GM12891 (cell line): Measurements from ENCODE around the gene FAM53A.

Experiments used
- DNase-seq: peaks from one replicate; pipeline ENCODE4 v3.0.0; 2011; ENCODE audit warnings: low spot score; ENCODE audit not compliant: insufficient read length
- FAIRE-seq: peaks from 2 replicates; lab custom pipeline; 2011; peaks lifted over from hg19 to GRCh38; lab: Jason Lieb, UNC
- PAX5 ChIP-seq: IDR thresholded peaks from 2 replicates; pipeline ENCODE4 v1.6.1; 2011; ENCODE audit warnings: low read length, moderate library complexity, mild to moderate bottlenecking; ENCODE audit not compliant: insufficient read depth, severe bottlenecking
- POLR2A ChIP-seq: IDR thresholded peaks from 2 replicates; pipeline ENCODE4 v1.6.1; 2011; ENCODE audit warnings: low read depth, low read length, control low read depth
- POLR2AphosphoS5 ChIP-seq: IDR thresholded peaks from 2 replicates; pipeline ENCODE4 v1.6.1; 2011; ENCODE audit warnings: low read depth, low read length, control low read depth
- POU2F2 ChIP-seq: IDR thresholded peaks from 2 replicates; pipeline ENCODE4 v1.6.1; 2011; ENCODE audit warnings: low read depth, mild to moderate bottlenecking, control low read depth, low read length, moderate library complexity
- SPI1 ChIP-seq: IDR thresholded peaks from 2 replicates; pipeline ENCODE4 v1.6.1; 2011; ENCODE audit warnings: low read depth, low read length, control low read depth
- TAF1 ChIP-seq: IDR thresholded peaks from 2 replicates; pipeline ENCODE4 v1.6.1; 2011; ENCODE audit warnings: low read depth, low read length, control low read depth

Gene FAM53A

GRCh38 chr4:1615786-1616556 is 68.1 kb downstream of the FAM53A start:
- FAIRE-seq = no peak
- no peak for DNase-seq
- TF ChIP-seq POU2F2 = no peak
- no peak for TF ChIP-seq POLR2A
- TF ChIP-seq SPI1 = no peak
- TF ChIP-seq POLR2AphosphoS5 = no peak
- no peak for TF ChIP-seq PAX5
- no peak for TF ChIP-seq TAF1

DNA sequence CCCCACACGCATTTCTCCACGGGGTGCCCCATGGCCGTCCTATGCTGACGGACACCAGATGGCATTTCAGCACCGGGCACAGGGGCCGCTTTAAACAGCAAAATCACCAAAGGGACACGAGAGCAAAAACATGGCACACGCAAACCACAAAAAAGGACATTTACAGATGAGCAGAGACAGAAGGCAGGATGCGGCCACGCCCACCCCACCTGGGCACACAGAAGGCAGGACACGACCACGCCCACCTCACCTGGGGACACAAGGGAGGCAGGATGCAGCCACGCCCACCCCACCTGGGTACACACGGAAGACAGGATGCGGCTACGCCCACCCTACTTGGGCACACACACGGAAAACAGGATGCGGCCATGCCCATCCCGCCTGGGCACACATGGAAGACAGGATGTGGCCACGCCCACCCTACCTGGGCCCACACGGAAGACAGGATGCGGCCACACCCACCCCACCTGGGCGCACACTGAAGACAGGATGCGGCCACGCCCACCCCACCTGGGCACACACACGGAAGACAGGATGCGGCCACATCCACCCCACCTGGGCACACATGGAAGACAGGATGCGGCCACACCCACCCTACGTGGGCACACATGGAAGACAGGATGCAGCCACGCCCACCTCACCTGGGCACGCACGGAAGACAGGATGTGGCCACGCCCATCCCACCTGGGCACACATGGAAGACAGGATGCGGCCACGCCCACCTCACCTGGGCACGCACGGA is 69.1 kb downstream of the FAM53A start:
- no peak for FAIRE-seq
- TF ChIP-seq POLR2AphosphoS5 = no peak
- no peak for TF ChIP-seq POLR2A
- TF ChIP-seq POU2F2 = no peak
- no peak for TF ChIP-seq SPI1
- no peak for TF ChIP-seq PAX5
- TF ChIP-seq TAF1 = no peak
- no peak for DNase-seq

DNA sequence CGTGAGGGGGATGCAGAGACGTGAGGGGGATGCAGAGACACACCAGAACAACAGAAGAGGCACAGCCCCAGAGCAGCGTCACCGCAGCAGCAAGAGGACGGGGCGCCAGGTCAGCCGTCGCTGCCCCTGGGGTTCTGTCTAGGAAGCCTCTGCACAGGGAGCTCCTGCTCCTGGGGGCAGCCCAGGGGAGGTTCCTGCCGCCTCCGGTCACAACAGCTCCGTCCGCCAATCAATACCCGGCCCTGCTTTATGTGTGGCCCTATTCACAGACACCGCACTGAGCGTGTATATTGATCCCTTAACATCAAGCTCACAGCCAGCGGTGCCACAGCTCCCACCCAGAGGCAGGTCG is 69.6 kb downstream of the FAM53A start:
- DNase-seq (no peak), FAIRE-seq (no peak)
- no peak for TF ChIP-seq POU2F2
- TF ChIP-seq PAX5 = no peak
- no peak for TF ChIP-seq POLR2A
- no peak for TF ChIP-seq SPI1
- no peak for TF ChIP-seq TAF1
- no peak for TF ChIP-seq POLR2AphosphoS5

GRCh38 chr4:1614049-1614448 is 70.1 kb downstream of the FAM53A start:
- FAIRE-seq (no peak), DNase-seq (no peak)
- TF ChIP-seq POU2F2 = no peak
- TF ChIP-seq PAX5 = no peak
- TF ChIP-seq SPI1 = no peak
- TF ChIP-seq POLR2A = no peak
- TF ChIP-seq TAF1 = no peak
- TF ChIP-seq POLR2AphosphoS5 = no peak

GRCh38 chr4:1613099-1613495 is 71.0 kb downstream of the FAM53A start:
- TF ChIP-seq POLR2A = no peak
- no peak for TF ChIP-seq PAX5
- TF ChIP-seq POU2F2 = no peak
- no peak for TF ChIP-seq TAF1
- TF ChIP-seq SPI1 = no peak
- no peak for TF ChIP-seq POLR2AphosphoS5
- FAIRE-seq = no peak
- no peak for DNase-seq

DNA sequence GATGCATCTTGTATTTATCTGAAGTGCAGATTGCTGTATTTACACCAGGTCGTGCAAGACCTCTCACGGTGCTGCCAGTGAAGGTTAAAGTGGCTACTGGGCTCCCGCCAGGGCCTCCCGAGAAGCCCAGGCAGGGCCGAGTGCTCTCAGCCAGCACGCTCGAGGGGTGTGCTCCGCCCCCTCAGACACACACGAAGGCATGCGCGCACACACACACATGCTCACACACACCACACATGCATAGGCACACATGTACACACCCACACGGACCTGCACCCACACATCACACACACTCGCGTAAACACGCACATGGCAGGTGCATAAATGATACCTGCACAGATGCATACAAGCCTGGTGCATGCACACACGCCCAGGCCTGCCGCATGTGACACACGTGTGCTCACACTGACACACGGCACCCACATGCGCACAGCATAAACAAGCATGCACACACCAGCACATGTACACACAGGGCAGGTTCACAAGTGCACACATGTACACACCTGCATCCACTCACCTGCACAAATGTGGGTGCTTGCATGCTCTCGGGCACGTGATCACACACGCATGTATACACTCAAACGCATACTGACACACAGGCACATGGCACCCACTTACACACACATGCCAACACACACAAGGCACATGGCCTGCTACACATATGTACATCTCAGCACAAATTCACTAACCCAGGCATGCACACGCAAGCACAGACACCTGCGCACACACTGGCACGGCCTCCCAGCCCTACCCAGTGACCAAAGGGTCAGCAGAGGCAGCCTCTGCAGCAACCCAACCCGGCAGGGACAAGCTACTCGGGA is 71.6 kb downstream of the FAM53A start:
- no peak for TF ChIP-seq POU2F2
- DNase-seq (no peak), FAIRE-seq (peak; percentile 20)

DNA sequence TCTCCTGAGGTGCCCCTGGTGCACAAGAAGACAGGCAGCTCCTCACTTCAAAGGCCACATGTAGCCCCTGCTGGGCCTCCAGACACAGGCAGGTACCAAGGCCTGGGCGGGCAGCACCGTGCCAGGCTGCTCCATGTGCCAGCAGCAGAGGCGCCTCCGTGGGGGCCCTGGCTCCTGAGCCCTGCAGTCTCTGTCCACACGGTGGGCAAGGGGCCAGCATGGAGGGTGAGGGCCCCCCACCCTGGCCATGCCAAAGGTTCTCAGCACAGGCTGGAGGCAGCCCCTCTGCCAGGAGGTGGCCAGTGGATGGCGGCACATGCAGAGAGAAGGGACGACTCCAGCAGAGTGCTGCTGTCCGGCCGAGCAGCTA is 72.6 kb downstream of the FAM53A start:
- no peak for TF ChIP-seq POU2F2
- TF ChIP-seq TAF1 = no peak
- TF ChIP-seq SPI1 = no peak
- no peak for TF ChIP-seq POLR2A
- no peak for TF ChIP-seq PAX5
- TF ChIP-seq POLR2AphosphoS5 = no peak
- DNase-seq (no peak), FAIRE-seq (no peak)

- TF ChIP-seq POLR2A = no peak
- no peak for TF ChIP-seq TAF1
- no peak for DNase-seq
- no peak for FAIRE-seq
These were observed 73.2 kb downstream of the FAM53A start for GRCh38 chr4:1610791-1611500.
